PC-3 (cell line): ENCODE measurements around the gene URB2. TPM values are rescaled to one million over a fixed set of nuclear protein-coding genes. Genes with fewer than 3 reads are reported as not detected.

Experiments used
- ATAC-seq: fragments of 200-7000 bp; cut with Tn5 transposase; 2 replicates; pipeline ENCODE4 v1.9.1; 2020; ENCODE audit warnings: mild to moderate bottlenecking, moderate library complexity
- BruUV-seq: library from RNA; stranded (reverse); fragments of 400-500 nt; replicated peaks from 2 replicates; lab custom pipeline; 2021; lab: Mats Ljungman, UMichigan
- CTCF ChIA-PET: fragments of 300-600 bp; sonication (Branson Sonifier 250); formaldehyde crosslinking; loops from one replicate; lab custom pipeline; 2022; ENCODE audit warnings: antibody characterized with exemption; lab: Charles Lee
- POLR2A ChIA-PET: fragments of 300-600 bp; sonication (Branson Sonifier 250); formaldehyde crosslinking; loops from one replicate; lab custom pipeline; 2022; ENCODE audit warnings: antibody characterized with exemption; ENCODE audit not compliant: unreplicated experiment; lab: Charles Lee
- DNase-seq: peaks from one replicate; pipeline ENCODE4 v3.0.0-alpha.2; 2015
- H2AFZ ChIP-seq: fragments of 300-600 bp; sonication (generic); 2 replicates; pipeline ENCODE4 v1.6.0; 2016; ENCODE audit warnings: antibody characterized with exemption, low read length
- H3F3A ChIP-seq: fragments of 300-600 bp; sonication (generic); one replicate; pipeline ENCODE4 v1.6.0; 2017; ENCODE audit warnings: antibody characterized with exemption, low read length, control low read depth, mild to moderate bottlenecking; ENCODE audit not compliant: unreplicated experiment
- H3K27ac ChIP-seq: fragments of 300-600 bp; sonication (generic); 2 replicates; pipeline ENCODE4 v1.5.1; 2016; ENCODE audit warnings: mild to moderate bottlenecking, low read length
- H3K27me3 ChIP-seq: fragments of 300-600 bp; sonication (generic); 2 replicates; pipeline ENCODE4 v1.6.1; 2016; ENCODE audit warnings: low read length, mixed read lengths
- H3K36me3 ChIP-seq: fragments of 300-600 bp; sonication (generic); 2 replicates; pipeline ENCODE4 v1.6.1; 2016; ENCODE audit warnings: low read depth, mixed run types, low read length, mixed read lengths
- H3K4me1 ChIP-seq: fragments of 300-600 bp; sonication (generic); 2 replicates; pipeline ENCODE4 v1.5.1; 2016; ENCODE audit warnings: low read length; ENCODE audit not compliant: insufficient read depth
- H3K4me2 ChIP-seq: fragments of 300-600 bp; sonication (generic); 2 replicates; pipeline ENCODE4 v1.6.0; 2016; ENCODE audit warnings: low read length
- H3K4me3 ChIP-seq: fragments of 300-600 bp; sonication (generic); 2 replicates; pipeline ENCODE4 v1.5.1; 2016; ENCODE audit warnings: mild to moderate bottlenecking, low read length, mixed read lengths
- H3K79me2 ChIP-seq: fragments of 300-600 bp; sonication (generic); 2 replicates; pipeline ENCODE4 v1.6.1; 2017; ENCODE audit warnings: low read length, mixed read lengths
- H3K9ac ChIP-seq: fragments of 300-600 bp; sonication (generic); 2 replicates; pipeline ENCODE4 v1.6.0; 2016; ENCODE audit warnings: mild to moderate bottlenecking, low read length
- H3K9me2 ChIP-seq: fragments of 300-600 bp; sonication (generic); replicated peaks from 2 replicates; pipeline ENCODE4 v1.6.1; 2016; ENCODE audit warnings: mixed run types, low read length, mixed read lengths
- H3K9me3 ChIP-seq: fragments of 300-600 bp; sonication (generic); 2 replicates; pipeline ENCODE4 v1.6.1; 2016; ENCODE audit warnings: low read length, mixed read lengths
- H4K20me1 ChIP-seq: fragments of 300-600 bp; sonication (generic); 2 replicates; pipeline ENCODE4 v1.6.1; 2016; ENCODE audit warnings: low read length, mixed read lengths
- CTCF ChIP-seq: fragments of 300-600 bp; sonication (generic); conservative IDR thresholded peaks from 2 replicates; pipeline ENCODE4 v1.5.1; 2017; ENCODE audit warnings: antibody characterized with exemption, low read depth, mild to moderate bottlenecking, low read length
- EZH2 ChIP-seq: fragments of 300-600 bp; sonication (generic); IDR thresholded peaks from one replicate; pipeline ENCODE4 v1.6.1; 2017; ENCODE audit warnings: antibody characterized with exemption, mild to moderate bottlenecking, low read length; ENCODE audit not compliant: unreplicated experiment
- EZH2phosphoT487 ChIP-seq: fragments of 300-600 bp; sonication (generic); IDR thresholded peaks from 2 replicates; pipeline ENCODE4 v1.6.1; 2018; ENCODE audit warnings: mild to moderate bottlenecking, antibody characterized with exemption, low read length, borderline replicate concordance
- intact Hi-C: fragments of 100-400 bp; cut with micrococcal nuclease; formaldehyde crosslinking; loops from 2 replicates; pipeline ENCODE4 v1.9.0; 2023
- total RNA-seq: library from RNA; depleted of rRNA; stranded (reverse); fragments of >200 nt; gene quantifications from 2 replicates; pipeline ENCODE4 v1.2.3, GENCODE V29; 2014

Gene URB2
- total RNA-seq, 1 experiment from 2014 or later: 26.2 TPM

- BruUV-seq: no TSS peak
- Histone ChIP-seq H3K9me2 (no peaks in the 10 kb centered on the region), H3K9me3 (no peaks in the 10 kb centered on the region), H3K4me2 (no peak overlapping the region), H3K27ac (no peak overlapping the region), H3K4me1 (no peaks in the 10 kb centered on the region), H3K4me3 (no peak overlapping the region), H3K36me3 (peaks cover 38% of the 10 kb centered on the region), H3K9ac (no peak overlapping the region), H2AFZ (no peak overlapping the region), H3F3A (no peaks in the 10 kb centered on the region), H3K79me2 (peaks cover 7% of the 10 kb centered on the region), H3K27me3 (no peaks in the 10 kb centered on the region), H4K20me1 (peaks cover 9% of the 10 kb centered on the region; the same call in 1 of the 2 replicates)
- intact Hi-C loops: no loop called here
- DNase-seq: no peak
- ChIA-PET POLR2A (no interaction called here), CTCF (no interaction called here)
- TF ChIP-seq EZH2phosphoT487 (no peak), CTCF (no peak), EZH2 (no peak)
- ATAC-seq: no peak
Observed at GRCh38 chr1:229596925-229597699, 28.9 kb upstream of the URB2 start.

- Histone ChIP-seq H3K4me3 (no peak overlapping the region), H3K36me3 (peaks cover 42% of the 10 kb centered on the region), H3K4me2 (no peak overlapping the region), H3K27ac (no peak overlapping the region), H3K4me1 (no peaks in the 10 kb centered on the region), H3K27me3 (no peaks in the 10 kb centered on the region), H3K9me2 (no peaks in the 10 kb centered on the region), H3K9ac (no peak overlapping the region), H2AFZ (no peak overlapping the region), H4K20me1 (peaks cover 9% of the 10 kb centered on the region; the same call in 1 of the 2 replicates), H3K79me2 (peaks cover 7% of the 10 kb centered on the region), H3F3A (no peaks in the 10 kb centered on the region), H3K9me3 (no peaks in the 10 kb centered on the region)
- intact Hi-C loops: no loop called here
- CTCF ChIA-PET: no interaction called here
- ATAC-seq: no peak
- no peak for DNase-seq
- POLR2A ChIA-PET: no interaction called here
- no TSS peak for BruUV-seq
- no peak for TF ChIP-seq CTCF
- no peak for TF ChIP-seq EZH2
- TF ChIP-seq EZH2phosphoT487: no peak
Observed at GRCh38 chr1:229597877-229598276, 28.2 kb upstream of the URB2 start.

GRCh38 chr1:229599218-229599954 is 26.7 kb upstream of the URB2 start:
- TF ChIP-seq EZH2phosphoT487: no peak
- TF ChIP-seq EZH2: no peak
- TF ChIP-seq CTCF: no peak
- CTCF ChIA-PET: no interaction called here
- no peak overlapping the region for H2AFZ ChIP-seq
- DNase-seq (no peak), ATAC-seq (no peak)
- H3K4me1 ChIP-seq: no peaks in the 10 kb centered on the region
- no peak overlapping the region for H3K27ac ChIP-seq
- POLR2A ChIA-PET: no interaction called here
- no peaks in the 10 kb centered on the region for H3K27me3 ChIP-seq
- H3K4me3 ChIP-seq: no peak overlapping the region
- no peaks in the 10 kb centered on the region for H3K9me3 ChIP-seq
- no peak overlapping the region for H3K4me2 ChIP-seq
- H3K9ac ChIP-seq: no peak overlapping the region
- H3K79me2 ChIP-seq: peaks cover 7% of the 10 kb centered on the region
- peaks cover 9% of the 10 kb centered on the region; the same call in 1 of the 2 replicates for H4K20me1 ChIP-seq
- no peaks in the 10 kb centered on the region for H3F3A ChIP-seq
- peaks cover 48% of the 10 kb centered on the region for H3K36me3 ChIP-seq
- no TSS peak for BruUV-seq
- H3K9me2 ChIP-seq: no peaks in the 10 kb centered on the region
- intact Hi-C loops: no loop called here
